HCT116 (cell line): ENCODE measurements around the gene NYAP1.

ENCODE experiments used
- EZH2 ChIP-seq: fragments of 200-600 bp; sonication (generic); IDR thresholded peaks from 2 replicates; pipeline ENCODE4 v1.6.1; 2017; ENCODE audit warnings: antibody characterized with exemption, mixed run types
- POLR2A ChIP-seq: IDR thresholded peaks from 2 replicates; pipeline ENCODE4 v1.7.0; 2011; ENCODE audit warnings: borderline replicate concordance; ENCODE audit not compliant: insufficient read depth, insufficient read length; ENCODE audit errors: extremely low read depth
- SP1 ChIP-seq: IDR thresholded peaks from 2 replicates; pipeline ENCODE4 v1.6.1; 2012; ENCODE audit warnings: low read depth
- TF ChIP-seq, protein P1 (sequence below), 3 experiments: fragments of 200-600 bp in 1 of 3; sonication (generic) in 1 of 3; IDR thresholded peaks in 2 of 3; conservative IDR thresholded peaks in 1 of 3; 2 replicates each; pipeline ENCODE4 v1.5.1; 2012 to 2017; ENCODE audit warnings: low read depth in 2 of 3, low read length in 2 of 3, antibody characterized with exemption in 1 of 3, borderline replicate concordance in 1 of 3, control low read depth in 1 of 3, mild to moderate bottlenecking in 1 of 3, mixed read lengths in 1 of 3, mixed run types in 1 of 3, moderate library complexity in 1 of 3; ENCODE audit not compliant: insufficient read depth in 1 of 3
- TF ChIP-seq, protein P2 (sequence below): IDR thresholded peaks from 2 replicates; pipeline ENCODE4 v1.6.1; 2011; ENCODE audit warnings: mild to moderate bottlenecking, low read length, moderate library complexity; ENCODE audit not compliant: insufficient replicate concordance; ENCODE audit errors: extremely low read depth
- TF ChIP-seq, protein P3 (sequence below): IDR thresholded peaks from 2 replicates; pipeline ENCODE4 v1.6.1; 2012

DNA sequence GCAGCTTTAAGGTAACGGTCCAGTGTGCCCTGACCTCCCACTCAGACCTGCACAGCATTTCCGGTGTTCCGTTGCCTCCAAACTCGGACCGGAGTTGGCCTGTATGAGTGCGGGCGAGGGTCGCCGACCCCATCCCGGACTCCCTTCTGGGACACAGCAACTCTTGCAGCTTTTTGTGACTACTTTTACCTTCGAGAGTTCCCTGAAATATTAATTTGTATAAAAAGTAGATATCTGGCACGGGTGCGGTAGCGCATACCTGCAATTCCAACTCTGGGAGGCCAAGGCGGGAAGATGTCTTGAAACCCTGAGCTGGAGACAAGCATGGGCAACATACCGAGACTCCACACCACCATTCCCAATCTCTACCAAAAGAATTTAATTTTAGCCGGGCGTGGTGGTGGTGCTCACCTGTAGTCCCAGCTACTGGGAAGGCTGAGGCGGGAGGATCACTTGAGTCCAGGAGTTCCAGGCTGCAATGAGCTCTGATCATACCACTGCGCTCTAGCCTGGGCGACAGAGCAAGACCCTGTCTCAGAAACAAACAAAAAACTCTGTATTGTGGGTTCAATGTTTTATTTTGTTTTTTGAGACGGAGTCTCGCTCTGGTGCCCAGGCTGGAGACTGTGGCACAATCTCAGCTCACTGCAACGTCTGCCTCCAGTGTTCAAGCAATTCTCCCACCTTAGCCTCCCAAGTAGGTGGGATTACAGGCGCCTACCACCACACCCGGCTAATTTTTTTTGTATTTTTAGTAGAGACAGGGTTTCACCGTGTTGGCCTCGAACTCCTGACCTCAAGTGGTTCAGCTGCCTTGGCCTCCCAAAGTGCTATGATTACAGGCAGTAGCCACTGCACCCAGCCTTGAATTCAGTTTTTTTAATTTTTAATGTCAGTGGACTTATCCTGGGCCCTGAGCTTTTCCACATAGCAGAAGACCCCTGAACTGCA is 46.3 kb upstream of the NYAP1 start:
- TF ChIP-seq, protein P1, sequence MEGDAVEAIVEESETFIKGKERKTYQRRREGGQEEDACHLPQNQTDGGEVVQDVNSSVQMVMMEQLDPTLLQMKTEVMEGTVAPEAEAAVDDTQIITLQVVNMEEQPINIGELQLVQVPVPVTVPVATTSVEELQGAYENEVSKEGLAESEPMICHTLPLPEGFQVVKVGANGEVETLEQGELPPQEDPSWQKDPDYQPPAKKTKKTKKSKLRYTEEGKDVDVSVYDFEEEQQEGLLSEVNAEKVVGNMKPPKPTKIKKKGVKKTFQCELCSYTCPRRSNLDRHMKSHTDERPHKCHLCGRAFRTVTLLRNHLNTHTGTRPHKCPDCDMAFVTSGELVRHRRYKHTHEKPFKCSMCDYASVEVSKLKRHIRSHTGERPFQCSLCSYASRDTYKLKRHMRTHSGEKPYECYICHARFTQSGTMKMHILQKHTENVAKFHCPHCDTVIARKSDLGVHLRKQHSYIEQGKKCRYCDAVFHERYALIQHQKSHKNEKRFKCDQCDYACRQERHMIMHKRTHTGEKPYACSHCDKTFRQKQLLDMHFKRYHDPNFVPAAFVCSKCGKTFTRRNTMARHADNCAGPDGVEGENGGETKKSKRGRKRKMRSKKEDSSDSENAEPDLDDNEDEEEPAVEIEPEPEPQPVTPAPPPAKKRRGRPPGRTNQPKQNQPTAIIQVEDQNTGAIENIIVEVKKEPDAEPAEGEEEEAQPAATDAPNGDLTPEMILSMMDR (IDR thresholded peaks at IDR 0.05 in 2 of 3, conservative IDR thresholded peaks at IDR 0.05 in 1 of 3; ENCODE audit: borderline replicate concordance in 1 of 3, insufficient read depth in 1 of 3, low read depth in 2 of 3, low read length in 2 of 3): no peak
- TF ChIP-seq EZH2: no peak
- TF ChIP-seq, protein P2, sequence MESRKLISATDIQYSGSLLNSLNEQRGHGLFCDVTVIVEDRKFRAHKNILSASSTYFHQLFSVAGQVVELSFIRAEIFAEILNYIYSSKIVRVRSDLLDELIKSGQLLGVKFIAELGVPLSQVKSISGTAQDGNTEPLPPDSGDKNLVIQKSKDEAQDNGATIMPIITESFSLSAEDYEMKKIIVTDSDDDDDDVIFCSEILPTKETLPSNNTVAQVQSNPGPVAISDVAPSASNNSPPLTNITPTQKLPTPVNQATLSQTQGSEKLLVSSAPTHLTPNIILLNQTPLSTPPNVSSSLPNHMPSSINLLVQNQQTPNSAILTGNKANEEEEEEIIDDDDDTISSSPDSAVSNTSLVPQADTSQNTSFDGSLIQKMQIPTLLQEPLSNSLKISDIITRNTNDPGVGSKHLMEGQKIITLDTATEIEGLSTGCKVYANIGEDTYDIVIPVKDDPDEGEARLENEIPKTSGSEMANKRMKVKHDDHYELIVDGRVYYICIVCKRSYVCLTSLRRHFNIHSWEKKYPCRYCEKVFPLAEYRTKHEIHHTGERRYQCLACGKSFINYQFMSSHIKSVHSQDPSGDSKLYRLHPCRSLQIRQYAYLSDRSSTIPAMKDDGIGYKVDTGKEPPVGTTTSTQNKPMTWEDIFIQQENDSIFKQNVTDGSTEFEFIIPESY: no peak
- TF ChIP-seq, protein P3, sequence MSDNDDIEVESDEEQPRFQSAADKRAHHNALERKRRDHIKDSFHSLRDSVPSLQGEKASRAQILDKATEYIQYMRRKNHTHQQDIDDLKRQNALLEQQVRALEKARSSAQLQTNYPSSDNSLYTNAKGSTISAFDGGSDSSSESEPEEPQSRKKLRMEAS: no peak
- no peak for TF ChIP-seq POLR2A
- no peak for TF ChIP-seq SP1
